ENCODE measurements around the gene MRPS9.

GRCh38 chr2:105068387-105068786, 30.5 kb downstream of the MRPS9 start:
- TF ChIP-seq EZH2 (IDR thresholded peaks at IDR 0.05; ENCODE audit: borderline replicate concordance, low read length) (no peak), CTCF (IDR thresholded peaks at IDR 0.05; ENCODE audit: low read length) (no peak)

Measured in OCI-LY1 (cell line).